ENCODE data around the gene TTC1. TPM values are rescaled to one million over a fixed set of nuclear protein-coding genes. Genes with fewer than 3 reads are reported as not detected.
"Not testable (repeated sequence)": the region's sequence is repeated elsewhere in the genome, so short reads cannot be mapped to it uniquely, and the experiment has no call there.

The TTC1 gene
- total RNA-seq, 2 experiments from 2014 or later: 41.6 to 43.0 TPM

DNA sequence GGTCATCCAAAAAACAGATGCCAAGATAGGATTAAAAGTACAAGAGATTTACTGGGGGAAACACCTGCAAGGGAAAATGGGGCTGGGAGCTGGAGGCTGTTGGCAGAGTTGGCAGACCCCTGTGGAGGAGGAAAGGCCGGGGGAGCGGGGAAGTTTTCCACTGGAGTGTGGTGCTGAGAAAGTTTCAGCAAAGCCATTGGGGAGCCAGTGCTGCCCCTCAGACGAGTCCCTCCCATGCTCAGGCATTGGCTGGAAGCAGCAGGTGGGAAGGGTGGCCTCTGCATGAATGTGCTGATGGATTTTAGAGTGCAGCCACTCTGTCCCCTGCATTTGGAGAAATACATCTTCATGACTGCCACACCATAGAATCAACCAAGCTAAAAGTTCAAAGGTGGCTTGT lies 52.8 kb downstream of the TTC1 start:
- H3K9me3 Mint-ChIP-seq: no peaks in the 10 kb centered on the region
- ChIA-PET CTCF (no interaction called here), POLR2A (no interaction called here)
- no peaks in the 10 kb centered on the region for H3K4me1 Mint-ChIP-seq
- no peak overlapping the region for H3K27ac Mint-ChIP-seq
- H3K27me3 Mint-ChIP-seq: no peaks in the 10 kb centered on the region
- no peak overlapping the region for H3K4me3 Mint-ChIP-seq
- H3K36me3 Mint-ChIP-seq (ENCODE audit: low read depth): peaks cover 20% of the 10 kb centered on the region
- no peak for DNase-seq

DNA sequence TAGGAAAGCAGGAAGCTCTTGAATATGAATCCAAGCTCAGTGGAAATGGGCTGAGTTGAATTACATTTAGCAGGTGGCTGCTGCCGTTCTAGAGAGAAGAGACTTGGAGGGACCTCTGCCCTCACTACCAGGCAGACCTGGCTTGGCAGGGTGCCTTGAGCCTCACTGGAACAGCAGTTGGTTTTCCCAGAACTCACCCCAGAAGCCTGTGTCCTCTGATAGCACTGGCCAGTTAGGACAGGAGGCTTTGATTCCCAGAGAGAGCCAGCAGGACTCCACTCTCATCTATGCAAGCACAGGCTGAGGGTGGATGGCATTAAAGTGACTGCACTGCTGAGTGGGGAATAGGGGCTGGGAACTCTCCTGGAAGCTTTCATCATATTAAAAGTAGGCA lies 55.5 kb downstream of the TTC1 start:
- CTCF ChIA-PET: no interaction called here
- Mint-ChIP-seq H3K27me3 (no peaks in the 10 kb centered on the region), H3K27ac (no peak overlapping the region), H3K36me3 (ENCODE audit: low read depth) (peaks cover 14% of the 10 kb centered on the region), H3K4me3 (no peak overlapping the region), H3K4me1 (no peaks in the 10 kb centered on the region), H3K9me3 (no peaks in the 10 kb centered on the region)
- POLR2A ChIA-PET: no interaction called here
- DNase-seq: no peak

DNA sequence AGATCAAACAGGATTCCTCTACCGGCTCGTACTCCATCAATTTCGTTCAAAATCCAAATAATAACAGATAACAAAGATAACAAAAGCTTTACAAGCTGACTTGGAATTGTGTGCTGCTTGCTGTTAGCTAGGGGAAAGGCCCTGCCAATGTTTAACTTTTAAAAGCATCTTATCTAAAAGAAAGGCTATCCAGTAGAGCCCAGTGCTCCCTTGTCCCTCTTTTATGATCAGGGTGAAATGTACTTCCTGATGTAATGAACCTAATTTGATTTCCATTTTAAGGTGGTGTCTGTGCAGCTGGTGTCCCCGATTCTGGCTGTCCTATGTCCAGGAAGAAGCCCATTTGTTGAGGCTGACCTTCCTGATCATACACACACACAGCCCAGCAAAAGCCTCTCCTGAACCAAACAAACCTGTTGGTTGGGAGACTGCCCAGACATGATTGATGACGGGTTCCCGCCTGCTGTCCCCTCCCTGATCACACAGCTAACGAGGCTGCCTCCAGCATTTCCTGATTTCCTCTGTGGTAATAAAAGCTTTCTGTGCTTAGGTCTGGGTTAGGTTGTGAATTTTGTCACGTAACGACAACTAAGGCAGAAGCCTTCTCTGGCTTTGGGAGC lies 56.2 kb downstream of the TTC1 start:
- Mint-ChIP-seq H3K9me3 (no peaks in the 10 kb centered on the region), H3K27me3 (no peaks in the 10 kb centered on the region), H3K4me1 (no peaks in the 10 kb centered on the region), H3K36me3 (ENCODE audit: low read depth) (peaks cover 14% of the 10 kb centered on the region), H3K27ac (no peak overlapping the region), H3K4me3 (no peak overlapping the region)
- ChIA-PET POLR2A (no interaction called here), CTCF (interaction anchor here (0.7 to 1.6 kb wide), 2 partner anchors 16 to 42 kb away, joined by 3 to 5 read pairs; no protein-coding TSS in a partner anchor)
- DNase-seq: no peak

DNA sequence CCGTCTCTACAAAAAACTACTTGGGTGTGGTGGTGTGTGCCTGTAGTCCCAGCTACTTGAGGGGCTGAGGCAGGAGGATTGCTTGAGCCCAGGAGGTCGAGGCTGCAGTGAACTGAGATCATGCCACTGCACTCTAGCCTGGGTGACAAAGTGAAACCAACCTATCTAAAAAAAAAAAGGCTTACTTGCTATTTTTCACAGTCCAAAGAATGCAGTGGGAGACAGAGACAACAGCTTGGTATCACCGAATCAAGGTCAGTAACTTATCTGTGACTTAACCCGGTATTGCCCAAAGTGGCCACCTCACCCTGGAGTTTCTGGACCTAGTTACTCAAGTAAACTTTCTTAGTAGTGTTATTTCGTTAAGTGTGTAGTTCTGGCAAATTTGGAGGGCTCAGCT lies 60.2 kb downstream of the TTC1 start:
- H3K4me3 Mint-ChIP-seq; H3K9me3 Mint-ChIP-seq; POLR2A ChIA-PET; H3K27ac Mint-ChIP-seq; H3K36me3 Mint-ChIP-seq (ENCODE audit: low read depth); H3K4me1 Mint-ChIP-seq; DNase-seq; CTCF ChIA-PET; H3K27me3 Mint-ChIP-seq: not testable (repeated sequence)

DNA sequence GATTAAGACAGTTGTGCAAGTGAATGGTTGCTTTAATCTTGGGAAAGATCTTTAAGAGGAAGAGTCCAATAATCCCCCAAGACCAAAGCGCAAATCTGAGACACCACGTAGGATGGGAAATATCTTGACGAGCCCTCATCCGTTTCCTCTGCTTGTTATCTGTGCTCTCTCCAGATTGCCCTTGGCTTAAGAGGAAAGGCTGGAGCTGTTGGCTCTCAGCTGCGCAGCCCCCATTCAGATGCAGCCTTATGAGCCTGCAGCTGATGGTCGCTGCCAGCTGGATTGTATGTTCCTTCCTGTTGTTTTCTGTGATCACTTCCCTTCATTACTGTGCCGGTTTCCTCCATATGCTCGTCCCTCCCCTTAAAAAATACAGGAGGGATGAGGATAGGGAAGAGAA lies 62.6 kb downstream of the TTC1 start:
- DNase-seq: no peak
- POLR2A ChIA-PET: no interaction called here
- no peaks in the 10 kb centered on the region for H3K9me3 Mint-ChIP-seq
- H3K27ac Mint-ChIP-seq: no peak overlapping the region
- H3K4me3 Mint-ChIP-seq: no peak overlapping the region
- H3K4me1 Mint-ChIP-seq: no peaks in the 10 kb centered on the region
- CTCF ChIA-PET: interaction anchor here (0.6 to 1.6 kb wide), 3 partner anchors 10 to 555 kb away, joined by 3 to 4 read pairs (median 3); no protein-coding TSS in a partner anchor
- H3K27me3 Mint-ChIP-seq: no peaks in the 10 kb centered on the region
- peaks cover 3% of the 10 kb centered on the region for H3K36me3 Mint-ChIP-seq (ENCODE audit: low read depth)

DNA sequence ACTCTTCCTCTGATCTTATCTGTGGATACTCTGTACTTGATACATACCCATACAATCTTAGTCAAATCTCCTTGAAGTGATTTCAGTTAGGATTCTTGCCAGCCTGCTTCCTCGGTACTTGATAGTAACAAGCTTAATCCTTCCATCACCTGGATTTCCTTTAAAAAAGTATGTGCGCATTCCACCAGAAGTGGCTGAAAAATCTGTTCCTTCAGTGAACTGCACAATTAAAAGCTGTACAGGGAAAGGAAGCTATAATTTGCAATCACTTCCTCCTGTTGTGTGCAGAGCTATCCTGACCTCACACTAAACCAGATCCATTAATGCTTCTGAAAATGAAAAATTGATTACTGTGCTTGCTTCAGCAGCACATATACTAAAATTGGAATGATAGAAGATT lies 63.0 kb downstream of the TTC1 start:
- H3K4me1 Mint-ChIP-seq: no peaks in the 10 kb centered on the region
- no peaks in the 10 kb centered on the region for H3K27me3 Mint-ChIP-seq
- H3K9me3 Mint-ChIP-seq: no peaks in the 10 kb centered on the region
- CTCF ChIA-PET: interaction anchor here (0.6 to 1.6 kb wide), 3 partner anchors 9 to 556 kb away, joined by 3 to 4 read pairs (median 3); no protein-coding TSS in a partner anchor
- DNase-seq: no peak
- H3K4me3 Mint-ChIP-seq: no peak overlapping the region
- POLR2A ChIA-PET: no interaction called here
- H3K27ac Mint-ChIP-seq: no peak overlapping the region
- H3K36me3 Mint-ChIP-seq (ENCODE audit: low read depth): peaks cover 3% of the 10 kb centered on the region

DNA sequence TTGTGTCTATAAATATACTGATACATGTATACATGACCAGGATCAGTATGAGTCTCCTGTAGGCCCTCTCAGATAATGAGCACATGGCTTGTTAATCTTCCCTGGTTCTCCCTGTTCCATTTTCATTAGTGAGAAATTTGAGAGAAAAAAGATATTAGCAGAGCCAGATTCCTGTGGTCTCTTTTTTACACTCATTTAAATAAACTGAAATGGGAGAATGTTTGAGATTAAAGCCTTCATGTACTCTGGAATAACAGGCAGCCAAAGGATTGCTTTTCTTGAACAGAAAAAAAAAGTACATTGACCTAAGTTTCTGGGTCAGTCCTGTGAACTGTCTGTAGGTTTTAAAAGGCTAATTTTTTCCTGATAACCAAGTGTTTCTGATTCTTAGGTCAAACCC lies 66.1 kb downstream of the TTC1 start:
- CTCF ChIA-PET: interaction anchor here (0.6 kb wide), 1 partner anchor 34 kb away, joined by 3 read pairs; no protein-coding TSS in a partner anchor
- Mint-ChIP-seq H3K27me3 (no peaks in the 10 kb centered on the region), H3K4me1 (no peaks in the 10 kb centered on the region), H3K9me3 (no peaks in the 10 kb centered on the region), H3K27ac (no peak overlapping the region), H3K36me3 (ENCODE audit: low read depth) (no peaks in the 10 kb centered on the region), H3K4me3 (no peak overlapping the region)
- POLR2A ChIA-PET: no interaction called here
- DNase-seq: no peak

DNA sequence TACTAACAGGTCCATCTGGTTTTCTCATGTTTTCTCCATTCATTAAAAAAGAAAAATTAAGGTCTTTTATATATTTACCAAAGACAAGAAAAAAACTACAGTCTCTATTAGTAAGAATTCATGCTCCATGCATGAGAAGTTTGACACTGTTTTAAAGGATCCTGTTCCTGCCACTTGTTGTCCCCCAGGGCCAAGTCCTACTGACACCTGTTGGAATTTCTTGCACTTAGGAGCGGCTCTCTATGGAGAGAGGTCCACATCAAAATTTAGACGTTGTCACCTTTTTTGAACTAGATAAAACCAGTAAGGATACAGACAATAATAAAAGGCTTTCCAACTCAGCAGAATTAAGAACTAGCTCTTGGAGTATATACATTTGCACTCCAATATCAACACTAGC lies 68.1 kb downstream of the TTC1 start:
- Mint-ChIP-seq H3K36me3 (ENCODE audit: low read depth) (no peaks in the 10 kb centered on the region), H3K4me3 (no peak overlapping the region), H3K4me1 (no peaks in the 10 kb centered on the region), H3K9me3 (no peaks in the 10 kb centered on the region), H3K27me3 (no peaks in the 10 kb centered on the region), H3K27ac (no peak overlapping the region)
- POLR2A ChIA-PET: no interaction called here
- CTCF ChIA-PET: no interaction called here
- DNase-seq: no peak

DNA sequence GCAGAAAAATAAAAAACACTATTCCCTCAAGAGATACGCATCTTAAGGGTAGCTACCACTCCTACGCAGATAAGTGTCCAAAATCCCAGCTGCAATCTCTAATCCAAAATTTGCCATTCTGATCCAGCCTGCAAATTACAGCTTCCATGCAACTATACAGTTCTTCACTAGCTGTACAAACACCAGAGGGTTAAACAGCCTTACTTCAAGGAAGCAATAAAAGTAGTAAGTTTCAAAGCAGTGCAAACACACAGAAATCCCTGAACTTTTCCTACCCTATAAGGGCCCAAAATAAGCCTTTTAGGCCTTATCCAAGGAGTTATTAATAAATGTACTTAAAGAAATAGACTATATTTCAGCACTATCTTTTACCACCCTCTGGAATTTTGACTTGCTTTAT lies 70.8 kb downstream of the TTC1 start:
- H3K27me3 Mint-ChIP-seq: no peaks in the 10 kb centered on the region

DNA sequence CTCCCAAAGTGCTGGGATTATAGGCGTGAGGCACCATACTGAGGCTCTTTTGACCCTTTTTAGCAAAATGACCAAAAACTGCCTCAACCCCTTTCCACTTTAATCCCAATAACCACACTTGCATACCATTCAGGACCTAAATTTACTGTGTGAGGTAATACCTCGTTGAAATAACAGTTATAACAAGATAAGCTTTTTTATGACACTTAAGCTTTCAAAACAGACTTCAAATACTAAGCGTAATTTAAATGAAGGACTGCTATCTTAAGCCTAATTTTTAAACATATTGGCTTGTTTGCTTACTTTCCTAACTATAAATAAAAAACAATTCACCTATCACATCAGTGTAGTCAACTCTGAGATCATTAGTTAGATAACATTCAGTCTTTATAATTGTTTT lies 72.6 kb downstream of the TTC1 start:
- Mint-ChIP-seq H3K4me1 (no peaks in the 10 kb centered on the region), H3K27ac (no peak overlapping the region), H3K4me3 (no peak overlapping the region), H3K9me3 (no peaks in the 10 kb centered on the region), H3K27me3 (no peaks in the 10 kb centered on the region), H3K36me3 (ENCODE audit: low read depth) (no peaks in the 10 kb centered on the region)
- ChIA-PET POLR2A (no interaction called here), CTCF (interaction anchor here (0.6 to 2.0 kb wide), 8 partner anchors 9 to 267 kb away, joined by 3 to 9 read pairs (median 3); no protein-coding TSS in a partner anchor)
- no peak for DNase-seq

More for the DNA sequence above, 70.8 kb downstream of the TTC1 start:
- no peak overlapping the region for H3K4me3 Mint-ChIP-seq
- no peaks in the 10 kb centered on the region for H3K36me3 Mint-ChIP-seq (ENCODE audit: low read depth)
- H3K9me3 Mint-ChIP-seq: no peaks in the 10 kb centered on the region
- H3K27ac Mint-ChIP-seq: no peak overlapping the region
- ChIA-PET POLR2A (no interaction called here), CTCF (interaction anchor here (1.1 kb wide), 1 partner anchor 58 kb away, joined by 4 read pairs; no protein-coding TSS in a partner anchor)
- H3K4me1 Mint-ChIP-seq: no peaks in the 10 kb centered on the region
- no peak for DNase-seq

DNA sequence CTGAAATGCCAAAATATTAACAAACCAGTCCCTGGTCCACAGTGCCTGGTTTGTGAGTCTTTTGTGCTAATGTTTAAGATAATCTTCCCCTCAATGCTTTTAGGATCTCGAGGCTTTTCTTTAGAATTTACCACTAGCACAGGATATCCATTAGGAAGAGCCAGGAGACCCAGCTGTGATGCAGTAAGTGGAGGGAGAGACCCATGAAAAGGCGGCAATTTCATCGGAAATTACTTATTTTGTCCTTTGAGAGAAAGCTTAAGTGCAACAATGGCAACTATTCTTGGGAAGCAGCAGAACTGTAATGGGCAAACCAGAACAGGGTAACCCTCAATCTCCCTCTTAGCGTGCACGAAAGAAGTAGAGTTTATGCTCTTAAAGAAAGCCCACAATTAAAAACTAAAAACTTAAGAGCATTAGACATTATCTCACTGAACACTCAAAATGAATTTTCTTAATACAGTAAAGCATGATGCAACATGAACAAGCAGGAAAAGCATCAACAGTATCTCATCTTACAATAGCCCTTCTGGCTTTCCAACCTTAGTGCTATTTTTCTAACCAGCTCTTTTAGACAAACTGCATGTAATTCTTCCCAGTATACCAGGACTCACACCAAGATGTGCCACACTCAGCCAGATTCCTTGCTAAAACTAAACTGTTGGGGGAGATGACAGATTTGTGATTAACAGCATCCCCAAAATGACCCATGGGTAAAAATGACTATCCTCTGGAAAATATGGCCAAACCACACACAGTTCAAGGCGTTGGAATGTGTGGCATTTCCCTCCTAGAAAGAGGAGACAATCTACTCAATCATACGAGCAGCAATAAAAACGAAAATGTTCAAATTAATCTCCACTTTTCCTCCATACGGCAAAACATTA lies 73.9 kb downstream of the TTC1 start:
- Mint-ChIP-seq H3K27ac (no peak overlapping the region), H3K9me3 (no peaks in the 10 kb centered on the region), H3K4me1 (no peaks in the 10 kb centered on the region), H3K4me3 (no peak overlapping the region), H3K27me3 (no peaks in the 10 kb centered on the region), H3K36me3 (ENCODE audit: low read depth) (no peaks in the 10 kb centered on the region)
- DNase-seq: no peak
- ChIA-PET CTCF (no interaction called here), POLR2A (no interaction called here)

DNA sequence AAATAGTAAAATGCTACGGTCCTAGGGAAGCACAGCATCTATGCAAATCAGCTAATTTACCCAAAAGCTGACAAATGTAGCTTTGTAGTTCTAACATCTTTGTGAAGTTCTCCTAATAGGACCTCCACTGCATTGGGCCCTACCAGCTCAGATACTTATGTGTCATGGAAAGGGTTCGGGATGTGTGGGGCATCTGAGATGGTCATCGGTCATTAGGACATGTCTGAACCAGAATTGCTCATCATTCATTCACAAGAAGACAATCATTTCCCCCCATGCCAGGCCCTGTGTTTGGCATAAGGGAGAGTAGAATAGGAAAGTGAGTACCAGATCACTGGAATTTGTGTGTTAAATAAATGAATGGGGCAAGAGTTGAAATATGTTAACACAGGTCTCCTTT lies 74.6 kb downstream of the TTC1 start:
- CTCF ChIA-PET: no interaction called here
- H3K27ac Mint-ChIP-seq: no peak overlapping the region

DNA sequence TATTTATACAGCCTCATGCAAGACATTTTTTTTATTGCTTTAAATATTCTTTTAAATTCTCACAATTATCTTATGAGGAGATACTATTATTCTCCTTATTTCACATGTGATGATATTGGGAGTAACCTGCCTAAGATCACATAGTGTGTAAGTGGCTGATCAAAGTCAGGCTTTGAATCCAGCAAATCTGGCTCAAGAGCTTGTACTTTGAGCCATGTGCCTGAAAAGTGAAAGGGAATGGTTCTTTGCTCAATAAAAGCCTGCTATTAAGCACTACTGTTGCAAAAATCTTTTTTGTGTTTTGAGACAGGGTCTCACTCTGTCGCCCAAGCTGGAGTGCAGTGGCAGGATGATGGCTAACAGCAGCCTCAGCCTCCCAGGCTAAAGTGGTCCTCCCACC lies 75.2 kb downstream of the TTC1 start:
- Mint-ChIP-seq H3K4me1 (no peaks in the 10 kb centered on the region), H3K4me3 (no peak overlapping the region), H3K27ac (no peak overlapping the region), H3K36me3 (ENCODE audit: low read depth) (no peaks in the 10 kb centered on the region), H3K27me3 (no peaks in the 10 kb centered on the region), H3K9me3 (no peaks in the 10 kb centered on the region)
- ChIA-PET POLR2A (no interaction called here), CTCF (interaction anchor here (1.4 kb wide), 1 partner anchor 62 kb away, joined by 4 read pairs; no protein-coding TSS in a partner anchor)
- DNase-seq: no peak

More for the DNA sequence above, 74.6 kb downstream of the TTC1 start:
- Mint-ChIP-seq H3K9me3 (no peaks in the 10 kb centered on the region), H3K4me3 (no peak overlapping the region), H3K36me3 (ENCODE audit: low read depth) (no peaks in the 10 kb centered on the region), H3K27me3 (no peaks in the 10 kb centered on the region), H3K4me1 (no peaks in the 10 kb centered on the region)
- POLR2A ChIA-PET: no interaction called here
- DNase-seq: no peak

All from activated CD4-positive, alpha-beta memory T cell treated with anti-CD3 and anti-CD28 coated beads, Interleukin-2, amount 10 ng/mL, durations not matched to agents 7 days and 5 days (primary cell).